Peyer's patch (tissue), 4 donors: ENCODE measurements around the gene NFIL3.

Experiments
- POLR2A ChIP-seq, 2 donors: fragments of 450-650 bp; IDR thresholded peaks; one replicate each; pipeline ENCODE4 v1.5.1; 2017; ENCODE audit warnings: antibody characterized with exemption in 2 of 2, mild to moderate bottlenecking in 2 of 2, moderate library complexity in 2 of 2
- TF ChIP-seq, protein P1 (sequence below), 6 experiments: fragments of 450-650 bp in 4 of 6; fragments of 200-600 bp in 2 of 6; sonication (generic) in 1 of 6; IDR thresholded peaks; one replicate each; pipeline ENCODE4 v1.5.1; 2017 to 2019; ENCODE audit warnings: antibody characterized with exemption in 6 of 6, mild to moderate bottlenecking in 3 of 6, moderate library complexity in 1 of 6

DNA sequence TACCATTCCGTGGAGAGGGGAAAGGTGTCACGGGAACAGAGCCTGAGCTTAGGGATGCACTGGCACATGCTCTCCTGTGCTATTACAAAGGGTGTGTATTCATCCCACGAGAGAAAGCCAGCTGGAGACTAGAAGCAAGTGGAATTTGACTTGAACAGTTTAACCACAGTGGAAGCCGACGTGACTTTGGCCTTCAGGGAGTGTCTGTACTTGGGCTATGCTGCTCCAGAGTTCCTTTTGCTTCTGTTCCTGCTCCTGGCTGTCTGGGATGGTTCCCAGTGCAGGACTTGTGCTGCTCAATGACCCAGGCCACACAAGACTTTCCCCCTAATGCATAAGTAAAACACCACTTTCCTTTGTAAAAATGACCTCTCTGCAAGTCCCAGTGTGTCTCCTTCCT lies 7.9 kb upstream of the NFIL3 start:
- TF ChIP-seq, protein P1, sequence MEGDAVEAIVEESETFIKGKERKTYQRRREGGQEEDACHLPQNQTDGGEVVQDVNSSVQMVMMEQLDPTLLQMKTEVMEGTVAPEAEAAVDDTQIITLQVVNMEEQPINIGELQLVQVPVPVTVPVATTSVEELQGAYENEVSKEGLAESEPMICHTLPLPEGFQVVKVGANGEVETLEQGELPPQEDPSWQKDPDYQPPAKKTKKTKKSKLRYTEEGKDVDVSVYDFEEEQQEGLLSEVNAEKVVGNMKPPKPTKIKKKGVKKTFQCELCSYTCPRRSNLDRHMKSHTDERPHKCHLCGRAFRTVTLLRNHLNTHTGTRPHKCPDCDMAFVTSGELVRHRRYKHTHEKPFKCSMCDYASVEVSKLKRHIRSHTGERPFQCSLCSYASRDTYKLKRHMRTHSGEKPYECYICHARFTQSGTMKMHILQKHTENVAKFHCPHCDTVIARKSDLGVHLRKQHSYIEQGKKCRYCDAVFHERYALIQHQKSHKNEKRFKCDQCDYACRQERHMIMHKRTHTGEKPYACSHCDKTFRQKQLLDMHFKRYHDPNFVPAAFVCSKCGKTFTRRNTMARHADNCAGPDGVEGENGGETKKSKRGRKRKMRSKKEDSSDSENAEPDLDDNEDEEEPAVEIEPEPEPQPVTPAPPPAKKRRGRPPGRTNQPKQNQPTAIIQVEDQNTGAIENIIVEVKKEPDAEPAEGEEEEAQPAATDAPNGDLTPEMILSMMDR (IDR thresholded peaks at IDR 0.05), result no peak
- TF ChIP-seq POLR2A (IDR thresholded peaks at IDR 0.05), result no peak
